Gastrocnemius medialis (tissue), 4 donors: Measurements from ENCODE around the gene FAM25A.

ENCODE experiments used
- POLR2A ChIP-seq, 2 donors: fragments of 450-650 bp; IDR thresholded peaks; one replicate each; pipeline ENCODE4 v1.6.1; 2017; ENCODE audit warnings: antibody characterized with exemption in 2 of 2, mild to moderate bottlenecking in 2 of 2, moderate library complexity in 2 of 2
- TF ChIP-seq, protein P1 (sequence below), 5 experiments: fragments of 450-650 bp in 3 of 5; fragments of 200-600 bp in 2 of 5; sonication (generic) in 2 of 5; IDR thresholded peaks in 4 of 5; conservative IDR thresholded peaks in 1 of 5; 1 replicate in 4 of 5; 2 replicates in 1 of 5; pipeline ENCODE4 v1.5.1; 2016 to 2019; ENCODE audit warnings: antibody characterized with exemption in 5 of 5, mild to moderate bottlenecking in 3 of 5, moderate library complexity in 3 of 5

DNA sequence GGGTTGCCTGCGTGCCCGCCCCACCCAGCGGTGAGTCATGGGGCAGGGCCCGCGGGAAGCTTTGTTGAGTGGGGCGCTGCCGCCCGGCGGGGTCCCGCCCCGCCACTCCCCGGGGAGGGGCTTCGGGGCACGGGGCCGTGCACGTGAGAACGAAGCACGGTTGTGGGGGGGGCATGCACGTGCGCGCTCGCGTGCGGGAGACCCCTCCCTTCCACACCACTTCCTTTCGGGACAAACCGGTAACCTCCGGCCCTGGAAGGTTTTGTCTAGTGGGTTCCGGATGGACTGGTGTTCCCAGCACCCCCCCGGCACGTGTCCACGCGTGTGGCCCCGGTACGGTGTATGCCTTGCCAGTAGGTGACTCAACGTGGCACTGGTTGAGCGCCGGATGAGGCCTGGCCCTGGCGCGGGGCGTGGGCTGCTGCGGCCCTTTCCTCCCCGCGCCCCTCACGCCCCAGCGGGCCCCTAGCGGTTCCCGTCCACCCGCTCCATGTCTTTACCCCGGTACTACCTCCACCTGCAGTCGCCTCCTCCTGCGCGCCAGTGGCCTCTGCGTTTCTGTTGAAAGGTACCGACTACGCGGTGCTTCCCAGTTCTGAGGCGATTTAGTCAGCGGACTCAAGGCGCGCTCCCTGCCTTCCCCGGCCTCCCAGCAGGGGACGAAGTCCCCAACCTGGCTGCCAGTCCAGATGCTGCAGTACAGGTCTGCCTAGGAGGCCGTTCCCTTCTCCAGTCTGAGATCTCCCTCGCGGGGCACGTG, 48.7 kb upstream of the FAM25A start:
- peak in 1 of 2 donors; percentile 26 for TF ChIP-seq POLR2A (IDR thresholded peaks at IDR 0.05)
- TF ChIP-seq, protein P1, sequence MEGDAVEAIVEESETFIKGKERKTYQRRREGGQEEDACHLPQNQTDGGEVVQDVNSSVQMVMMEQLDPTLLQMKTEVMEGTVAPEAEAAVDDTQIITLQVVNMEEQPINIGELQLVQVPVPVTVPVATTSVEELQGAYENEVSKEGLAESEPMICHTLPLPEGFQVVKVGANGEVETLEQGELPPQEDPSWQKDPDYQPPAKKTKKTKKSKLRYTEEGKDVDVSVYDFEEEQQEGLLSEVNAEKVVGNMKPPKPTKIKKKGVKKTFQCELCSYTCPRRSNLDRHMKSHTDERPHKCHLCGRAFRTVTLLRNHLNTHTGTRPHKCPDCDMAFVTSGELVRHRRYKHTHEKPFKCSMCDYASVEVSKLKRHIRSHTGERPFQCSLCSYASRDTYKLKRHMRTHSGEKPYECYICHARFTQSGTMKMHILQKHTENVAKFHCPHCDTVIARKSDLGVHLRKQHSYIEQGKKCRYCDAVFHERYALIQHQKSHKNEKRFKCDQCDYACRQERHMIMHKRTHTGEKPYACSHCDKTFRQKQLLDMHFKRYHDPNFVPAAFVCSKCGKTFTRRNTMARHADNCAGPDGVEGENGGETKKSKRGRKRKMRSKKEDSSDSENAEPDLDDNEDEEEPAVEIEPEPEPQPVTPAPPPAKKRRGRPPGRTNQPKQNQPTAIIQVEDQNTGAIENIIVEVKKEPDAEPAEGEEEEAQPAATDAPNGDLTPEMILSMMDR (IDR thresholded peaks at IDR 0.05 in 4 of 5, conservative IDR thresholded peaks at IDR 0.05 in 1 of 5): no peak
